Cortex of kidney (tissue), 1 donor: ENCODE results near the gene MRPL37.

Source experiments
- DNase-seq: peaks from one replicate; lab custom pipeline; 2025; lab: John Stamatoyannopoulos, UW

Gene MRPL37

DNA sequence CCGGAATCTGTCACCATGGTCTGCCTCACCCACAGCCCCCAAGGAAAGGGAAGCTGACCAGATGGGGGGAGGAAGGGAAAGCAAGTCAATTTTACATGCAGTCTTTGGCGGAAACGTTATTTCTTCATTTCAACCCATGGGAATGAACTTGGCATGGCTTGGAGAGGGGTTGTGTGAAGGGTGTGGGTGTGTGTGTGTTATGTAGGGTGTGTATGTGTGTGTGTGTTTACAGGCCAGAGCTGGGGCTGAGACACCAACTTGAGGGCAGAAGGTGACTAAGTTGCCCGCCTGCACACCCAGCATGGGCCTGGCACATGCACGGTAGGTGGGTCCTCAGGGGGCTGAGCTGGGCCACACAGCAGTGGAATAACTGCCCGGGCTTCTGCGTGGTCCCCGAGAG is 65.2 kb downstream of the MRPL37 start:
- no peak for DNase-seq

DNA sequence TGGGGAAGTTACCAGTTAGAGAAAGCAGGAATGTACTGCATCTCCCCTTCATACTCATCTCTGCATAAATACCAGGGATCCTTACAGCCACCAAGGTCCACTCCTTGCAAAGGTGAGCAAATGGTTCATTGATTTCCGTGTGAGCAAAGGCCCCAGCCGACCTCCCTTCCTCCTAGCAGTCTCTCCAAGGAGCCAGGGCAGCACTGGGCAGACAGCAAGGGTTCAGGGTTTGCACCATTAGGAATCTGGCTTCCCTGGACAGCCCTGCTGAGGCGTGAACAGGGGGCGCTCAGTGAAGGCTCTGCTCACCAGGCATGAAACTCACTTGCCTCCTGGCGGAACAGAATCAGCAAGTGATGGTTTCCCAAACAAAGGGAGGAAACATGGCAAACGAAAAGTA is 65.7 kb downstream of the MRPL37 start:
- no peak for DNase-seq

DNA sequence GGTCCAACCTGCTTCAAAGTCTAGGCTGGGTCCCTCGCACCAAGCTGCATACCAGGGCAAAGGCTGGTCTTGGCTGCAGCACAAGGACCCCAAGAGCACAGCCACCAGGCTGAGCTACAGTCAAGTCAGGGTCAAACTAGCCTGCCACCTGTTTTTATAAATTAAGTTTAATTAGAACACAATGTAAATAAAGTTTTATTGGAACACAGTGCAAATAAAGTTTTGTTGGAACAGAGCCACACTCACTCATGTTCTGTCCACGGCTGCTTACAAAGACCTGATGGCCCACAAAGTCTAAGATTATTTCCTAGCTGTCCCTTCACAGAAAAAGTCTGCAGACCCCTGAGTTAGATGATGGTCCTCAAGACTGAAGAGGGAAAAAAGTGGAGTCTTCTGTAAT is 66.2 kb downstream of the MRPL37 start:
- DNase-seq, result no peak

DNA sequence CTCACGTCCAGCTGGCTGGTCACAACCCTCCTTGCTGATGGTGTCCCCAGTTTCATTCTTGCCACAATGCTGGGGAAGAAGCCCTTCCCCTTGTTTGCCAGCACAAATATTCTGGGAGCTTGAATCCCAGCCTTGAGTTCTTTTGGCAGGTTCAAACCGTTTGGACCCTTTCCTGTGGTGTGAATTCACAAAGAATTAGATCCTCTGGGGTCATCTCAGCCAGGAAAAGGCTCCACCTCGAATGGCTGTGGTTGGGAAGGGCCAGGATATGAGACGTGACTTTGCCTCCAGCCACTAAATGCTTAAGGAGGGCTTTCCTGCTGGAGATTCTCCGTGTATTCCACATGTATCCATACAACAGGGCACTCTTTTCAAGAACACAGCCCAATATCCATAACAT is 66.9 kb downstream of the MRPL37 start:
- DNase-seq, result no peak
